Measurements from ENCODE around the gene FN3KRP. TPM values are rescaled to one million over a fixed set of nuclear protein-coding genes. Genes with fewer than 3 reads are reported as not detected.

Gene FN3KRP
- total and polyA plus RNA-seq, 2 experiments from 2014 or later, result 17.0 to 27.4 TPM

DNA sequence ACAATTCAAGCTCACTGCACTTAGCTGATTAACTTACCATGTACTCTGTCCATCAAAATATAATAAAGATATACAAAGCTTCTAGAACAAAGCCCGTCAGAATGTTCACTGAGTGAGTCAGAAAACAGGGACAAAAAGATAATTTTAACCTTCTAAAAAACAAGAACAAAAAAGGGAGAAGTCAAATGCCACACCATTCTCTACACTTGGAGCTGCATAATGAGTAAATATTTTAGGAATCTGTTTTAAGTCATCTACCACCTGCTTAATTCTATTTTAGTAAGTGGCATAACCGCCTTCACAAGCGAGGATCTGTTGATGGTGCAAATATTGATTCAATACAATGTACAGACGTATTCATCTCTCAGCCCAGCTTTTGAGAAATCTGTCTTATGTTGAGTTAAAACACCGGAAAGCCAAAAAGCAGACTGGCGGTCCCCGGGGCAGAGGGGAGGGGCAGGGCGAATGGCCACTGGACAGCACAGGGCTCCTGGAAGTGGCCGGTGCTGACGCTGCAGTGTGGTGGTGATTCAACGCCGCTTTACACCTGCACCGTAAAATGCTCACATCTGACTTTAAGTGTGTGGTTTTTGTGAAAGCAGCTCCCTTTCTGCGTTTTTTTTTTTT is 38.1 kb upstream of the FN3KRP start:
- no peaks in the 10 kb centered on the region for H3K27me3 ChIP-seq
- no peak for DNase-seq (ENCODE audit: low spot score)
- no peaks in the 10 kb centered on the region for H4K20me1 ChIP-seq (ENCODE audit: insufficient read depth, poor library complexity, severe bottlenecking)
- H3K27ac ChIP-seq, result no peak overlapping the region
- TF ChIP-seq EZH2phosphoT487 (IDR thresholded peaks at IDR 0.05; ENCODE audit: low read depth, severe bottlenecking, unreplicated experiment) (no peak), EZH2 (IDR thresholded peaks at IDR 0.05; ENCODE audit: borderline replicate concordance) (no peak)
- TF ChIP-seq, protein P1, sequence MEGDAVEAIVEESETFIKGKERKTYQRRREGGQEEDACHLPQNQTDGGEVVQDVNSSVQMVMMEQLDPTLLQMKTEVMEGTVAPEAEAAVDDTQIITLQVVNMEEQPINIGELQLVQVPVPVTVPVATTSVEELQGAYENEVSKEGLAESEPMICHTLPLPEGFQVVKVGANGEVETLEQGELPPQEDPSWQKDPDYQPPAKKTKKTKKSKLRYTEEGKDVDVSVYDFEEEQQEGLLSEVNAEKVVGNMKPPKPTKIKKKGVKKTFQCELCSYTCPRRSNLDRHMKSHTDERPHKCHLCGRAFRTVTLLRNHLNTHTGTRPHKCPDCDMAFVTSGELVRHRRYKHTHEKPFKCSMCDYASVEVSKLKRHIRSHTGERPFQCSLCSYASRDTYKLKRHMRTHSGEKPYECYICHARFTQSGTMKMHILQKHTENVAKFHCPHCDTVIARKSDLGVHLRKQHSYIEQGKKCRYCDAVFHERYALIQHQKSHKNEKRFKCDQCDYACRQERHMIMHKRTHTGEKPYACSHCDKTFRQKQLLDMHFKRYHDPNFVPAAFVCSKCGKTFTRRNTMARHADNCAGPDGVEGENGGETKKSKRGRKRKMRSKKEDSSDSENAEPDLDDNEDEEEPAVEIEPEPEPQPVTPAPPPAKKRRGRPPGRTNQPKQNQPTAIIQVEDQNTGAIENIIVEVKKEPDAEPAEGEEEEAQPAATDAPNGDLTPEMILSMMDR (IDR thresholded peaks at IDR 0.05; ENCODE audit: poor library complexity), result no peak
- H3K4me3 ChIP-seq, result no peak overlapping the region
- H3K9me3 ChIP-seq (ENCODE audit: low read depth), result no peaks in the 10 kb centered on the region
- 89% methylated on average over 14 of the region's 14 CpGs for WGBS (ENCODE audit: low lambda C conversion rate, missing lambda C conversion rate)
- H2AFZ ChIP-seq, result no peak overlapping the region
- H3K9me2 ChIP-seq (replicated peaks; ENCODE audit: insufficient read depth), result no peaks in the 10 kb centered on the region
- H3K79me2 ChIP-seq, result peaks cover 4% of the 10 kb centered on the region
- H3K36me3 ChIP-seq (replicated peaks; ENCODE audit: insufficient read depth, low read depth), result no peaks in the 10 kb centered on the region
- no peak overlapping the region for H3K4me2 ChIP-seq
- H3K4me1 ChIP-seq (ENCODE audit: insufficient read depth), result no peaks in the 10 kb centered on the region

DNA sequence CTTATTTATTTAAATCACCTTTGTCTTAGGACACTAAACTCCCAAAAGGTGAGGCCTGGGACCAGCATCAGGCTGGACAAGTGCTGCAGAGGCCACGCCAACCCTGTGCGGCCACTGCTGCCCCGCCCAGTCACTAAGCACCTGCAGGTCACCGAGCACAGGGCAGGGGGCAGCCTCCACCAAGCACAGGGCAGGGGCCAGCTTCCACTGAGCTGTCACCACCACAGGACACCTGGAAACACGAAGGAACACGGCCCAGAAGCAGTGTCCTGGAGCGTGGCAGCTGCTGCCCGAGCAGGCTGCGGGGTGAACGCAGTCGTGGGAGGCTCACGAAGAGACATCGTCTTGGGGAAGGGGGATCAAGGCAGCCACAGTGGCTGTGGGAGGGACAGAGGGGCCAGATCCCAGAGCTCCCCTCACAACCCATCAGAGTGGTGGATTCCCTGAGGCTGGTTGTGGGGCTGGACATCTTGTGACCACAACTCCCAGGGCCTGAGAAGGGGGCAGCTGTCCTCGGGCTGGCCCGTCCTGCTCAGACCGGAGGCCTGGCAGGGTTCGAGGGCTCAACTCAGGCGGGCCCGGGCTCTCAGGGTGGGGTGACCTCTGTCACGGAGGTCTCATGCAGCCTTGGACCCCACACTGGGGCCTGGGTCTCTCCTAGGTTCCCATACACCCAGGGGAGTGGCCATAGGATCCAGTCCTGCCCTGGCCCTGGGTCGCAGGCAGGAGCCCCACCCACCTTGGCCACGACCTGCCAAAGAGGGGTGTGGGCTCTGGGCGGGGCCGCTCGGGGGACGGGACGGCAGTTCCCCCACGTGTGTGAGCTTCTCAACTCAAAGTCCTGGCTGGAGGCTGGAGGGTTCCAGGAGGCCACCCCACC is 36.7 kb upstream of the FN3KRP start:
- Histone ChIP-seq H3K9me2 (replicated peaks; ENCODE audit: insufficient read depth) (no peaks in the 10 kb centered on the region), H3K4me2 (no peak overlapping the region), H2AFZ (no peak overlapping the region), H3K4me1 (ENCODE audit: insufficient read depth) (peaks cover 5% of the 10 kb centered on the region), H3K4me3 (no peak overlapping the region), H3K27me3 (no peaks in the 10 kb centered on the region), H3K36me3 (replicated peaks; ENCODE audit: insufficient read depth, low read depth) (no peaks in the 10 kb centered on the region), H4K20me1 (ENCODE audit: insufficient read depth, poor library complexity, severe bottlenecking) (no peaks in the 10 kb centered on the region), H3K79me2 (peaks cover 4% of the 10 kb centered on the region), H3K9me3 (ENCODE audit: low read depth) (no peaks in the 10 kb centered on the region), H3K27ac (no peak overlapping the region)
- no peak for TF ChIP-seq EZH2 (IDR thresholded peaks at IDR 0.05; ENCODE audit: borderline replicate concordance)
- TF ChIP-seq EZH2phosphoT487 (IDR thresholded peaks at IDR 0.05; ENCODE audit: low read depth, severe bottlenecking, unreplicated experiment), result no peak
- TF ChIP-seq, protein P1 (IDR thresholded peaks at IDR 0.05; ENCODE audit: poor library complexity), result no peak
- WGBS (ENCODE audit: low lambda C conversion rate, missing lambda C conversion rate), result 85% methylated on average over 27 of the region's 28 CpGs
- DNase-seq (ENCODE audit: low spot score), result no peak

DNA sequence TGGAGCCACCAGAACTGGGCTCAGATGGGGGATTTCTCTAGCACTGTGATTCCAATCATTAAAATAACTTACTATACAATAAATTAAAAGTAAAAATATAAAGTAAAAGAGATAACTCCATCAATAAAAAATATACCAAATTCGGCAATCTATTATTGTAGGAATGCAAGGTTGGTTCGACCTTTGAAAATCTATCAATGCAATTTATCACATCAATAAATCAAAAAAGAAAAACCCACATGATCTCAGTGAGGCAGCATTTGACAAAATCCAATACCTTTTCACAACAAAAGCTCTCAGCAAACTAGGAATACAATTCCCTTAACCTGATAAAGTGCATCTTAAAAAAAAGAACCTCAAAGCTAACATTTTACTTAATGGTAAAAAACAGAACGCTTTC is 35.0 kb upstream of the FN3KRP start:
- no peak overlapping the region for H3K27ac ChIP-seq
- TF ChIP-seq EZH2 (IDR thresholded peaks at IDR 0.05; ENCODE audit: borderline replicate concordance) (no peak), EZH2phosphoT487 (IDR thresholded peaks at IDR 0.05; ENCODE audit: low read depth, severe bottlenecking, unreplicated experiment) (no peak)
- TF ChIP-seq, protein P1 (IDR thresholded peaks at IDR 0.05; ENCODE audit: poor library complexity), result no peak
- H2AFZ ChIP-seq, result no peak overlapping the region
- H4K20me1 ChIP-seq (ENCODE audit: insufficient read depth, poor library complexity, severe bottlenecking), result no peaks in the 10 kb centered on the region
- no peak for DNase-seq (ENCODE audit: low spot score)
- no peaks in the 10 kb centered on the region for H3K27me3 ChIP-seq
- H3K4me3 ChIP-seq, result no peak overlapping the region
- H3K79me2 ChIP-seq, result peaks cover 4% of the 10 kb centered on the region
- H3K4me1 ChIP-seq (ENCODE audit: insufficient read depth), result peaks cover 6% of the 10 kb centered on the region
- no peaks in the 10 kb centered on the region for H3K9me3 ChIP-seq (ENCODE audit: low read depth)
- no peaks in the 10 kb centered on the region for H3K36me3 ChIP-seq (replicated peaks; ENCODE audit: insufficient read depth, low read depth)
- 95% methylated on average over 3 of the region's 3 CpGs for WGBS (ENCODE audit: low lambda C conversion rate, missing lambda C conversion rate)
- no peak overlapping the region for H3K4me2 ChIP-seq
- no peaks in the 10 kb centered on the region for H3K9me2 ChIP-seq (replicated peaks; ENCODE audit: insufficient read depth)

Data from hepatocyte (in vitro differentiated cells).